ENCODE results near the gene SETBP1. TPM values are rescaled to one million over a fixed set of nuclear protein-coding genes. Genes with fewer than 3 reads are reported as not detected.

SETBP1 gene
- total RNA-seq, 4 donors from 2014 or later = 26.2 to 40.8 (median 33.6) TPM

DNA sequence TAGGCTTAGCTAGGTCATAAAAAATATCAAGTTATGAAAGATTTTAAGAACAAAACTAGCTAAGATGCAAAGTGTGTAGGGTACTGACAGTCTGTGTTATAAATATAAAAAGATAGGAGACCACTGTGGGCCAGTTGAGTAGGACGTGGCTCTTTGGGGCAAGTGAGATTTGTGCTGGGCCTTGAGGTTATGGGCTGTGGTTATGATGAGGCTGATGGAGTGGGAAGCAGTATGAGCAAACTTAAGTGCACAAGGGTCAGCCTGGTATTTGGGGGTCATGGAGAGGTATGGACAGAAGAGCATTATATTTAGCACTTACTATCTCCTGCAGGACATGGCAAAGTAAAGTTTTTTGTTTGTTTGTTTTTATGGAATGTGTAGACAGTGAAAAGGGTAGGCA is 70.1 kb downstream of the SETBP1 start:
- Histone ChIP-seq H3K9me3 (no peaks in the 10 kb centered on the region), H3K27ac (no peak overlapping the region), H3K4me1 (peaks cover 0 to 15% (median 11%) of the 10 kb centered on the region in 4 donors), H3K4me3 (no peak overlapping the region), H3K36me3 (no peaks in the 10 kb centered on the region), H3K27me3 (no peaks in the 10 kb centered on the region)
- WGBS, 2 donors = 90 to 95% methylated on average over 1 of the region's 1 CpG
- no peak for DNase-seq (ENCODE audit: low spot score in 2 of 2)
- TF ChIP-seq EP300 (IDR thresholded peaks at IDR 0.05) (no peak), POLR2A (IDR thresholded peaks at IDR 0.05) (no peak)
- TF ChIP-seq, protein P1, sequence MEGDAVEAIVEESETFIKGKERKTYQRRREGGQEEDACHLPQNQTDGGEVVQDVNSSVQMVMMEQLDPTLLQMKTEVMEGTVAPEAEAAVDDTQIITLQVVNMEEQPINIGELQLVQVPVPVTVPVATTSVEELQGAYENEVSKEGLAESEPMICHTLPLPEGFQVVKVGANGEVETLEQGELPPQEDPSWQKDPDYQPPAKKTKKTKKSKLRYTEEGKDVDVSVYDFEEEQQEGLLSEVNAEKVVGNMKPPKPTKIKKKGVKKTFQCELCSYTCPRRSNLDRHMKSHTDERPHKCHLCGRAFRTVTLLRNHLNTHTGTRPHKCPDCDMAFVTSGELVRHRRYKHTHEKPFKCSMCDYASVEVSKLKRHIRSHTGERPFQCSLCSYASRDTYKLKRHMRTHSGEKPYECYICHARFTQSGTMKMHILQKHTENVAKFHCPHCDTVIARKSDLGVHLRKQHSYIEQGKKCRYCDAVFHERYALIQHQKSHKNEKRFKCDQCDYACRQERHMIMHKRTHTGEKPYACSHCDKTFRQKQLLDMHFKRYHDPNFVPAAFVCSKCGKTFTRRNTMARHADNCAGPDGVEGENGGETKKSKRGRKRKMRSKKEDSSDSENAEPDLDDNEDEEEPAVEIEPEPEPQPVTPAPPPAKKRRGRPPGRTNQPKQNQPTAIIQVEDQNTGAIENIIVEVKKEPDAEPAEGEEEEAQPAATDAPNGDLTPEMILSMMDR (IDR thresholded peaks at IDR 0.05) = no peak

DNA sequence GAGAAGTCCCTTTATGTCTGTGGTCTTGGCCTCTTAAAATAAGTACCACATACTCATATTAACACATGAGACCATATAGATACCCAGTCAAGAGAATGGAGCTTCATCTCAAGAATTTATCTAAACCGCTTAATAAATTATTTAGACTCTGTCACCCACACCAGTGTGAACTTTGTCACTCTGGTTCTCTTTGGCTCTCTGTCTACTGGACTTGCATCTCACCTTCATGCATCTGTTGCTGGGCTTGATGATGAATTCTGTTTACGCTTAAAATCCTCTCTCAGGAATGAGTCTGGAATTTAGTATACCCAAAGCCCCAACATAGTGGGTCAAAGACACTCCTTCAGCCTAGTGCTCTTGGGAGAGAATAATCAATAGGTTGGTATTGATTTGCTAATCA is 73.9 kb downstream of the SETBP1 start:
- H3K27me3 ChIP-seq = no peaks in the 10 kb centered on the region
- WGBS, 2 donors = 97 to 98% methylated on average over 2 of the region's 2 CpGs
- no peak for DNase-seq (ENCODE audit: low spot score in 2 of 2)
- no peak overlapping the region for H3K4me3 ChIP-seq
- H3K27ac ChIP-seq = no peak overlapping the region
- peaks cover 0 to 6% (median 0%) of the 10 kb centered on the region in 4 donors for H3K4me1 ChIP-seq
- TF ChIP-seq POLR2A (IDR thresholded peaks at IDR 0.05) = no peak
- TF ChIP-seq, protein P1 (IDR thresholded peaks at IDR 0.05) = no peak
- TF ChIP-seq EP300 (IDR thresholded peaks at IDR 0.05) = no peak
- H3K36me3 ChIP-seq = no peaks in the 10 kb centered on the region
- H3K9me3 ChIP-seq = no peaks in the 10 kb centered on the region

DNA sequence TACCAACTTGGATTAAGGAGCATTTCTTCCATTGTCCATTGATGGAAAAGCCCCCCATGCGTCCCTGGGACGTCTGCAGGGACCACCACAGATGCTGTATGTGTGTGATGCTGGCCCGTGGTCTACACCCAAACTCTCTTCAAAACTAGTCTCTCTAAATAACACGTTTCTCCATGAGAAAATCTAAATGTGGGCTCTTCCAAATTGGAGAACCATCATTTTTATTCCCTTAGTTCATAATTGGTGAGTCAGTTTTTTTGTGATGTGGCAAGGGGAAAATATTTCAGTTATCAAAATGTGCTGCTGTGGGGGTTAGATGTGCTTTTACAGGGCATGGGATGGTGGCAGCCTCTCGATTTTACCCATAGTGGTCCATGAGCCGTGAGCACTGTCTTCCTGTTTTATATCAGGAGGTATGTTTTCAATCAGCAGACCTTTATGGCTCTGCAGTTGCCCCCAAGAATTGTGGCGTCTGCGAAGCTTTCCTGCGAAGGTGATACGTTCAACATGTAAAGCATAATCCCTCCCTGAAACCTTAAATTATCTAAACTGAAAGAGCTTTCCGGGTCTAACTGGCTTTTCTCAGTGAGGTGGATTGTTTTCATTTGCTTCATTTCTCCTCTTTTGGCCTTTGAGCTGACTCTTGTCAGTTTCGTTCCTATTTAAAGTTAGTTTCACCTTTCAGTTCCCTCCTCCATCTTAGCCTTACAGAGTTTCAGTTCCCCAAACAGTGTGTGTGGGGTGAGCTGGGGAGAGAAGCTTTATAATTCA is 78.4 kb downstream of the SETBP1 start:
- Histone ChIP-seq H3K27me3 (no peaks in the 10 kb centered on the region), H3K9me3 (no peaks in the 10 kb centered on the region), H3K4me3 (no peak overlapping the region), H3K4me1 (peaks cover 0 to 18% (median 7%) of the 10 kb centered on the region in 4 donors), H3K36me3 (no peaks in the 10 kb centered on the region), H3K27ac (peak overlapping the region in 2 of 4 donors; percentile 29 to 35)
- WGBS, 2 donors = 75 to 78% methylated on average over 12 of the region's 12 CpGs
- TF ChIP-seq, protein P1 (IDR thresholded peaks at IDR 0.05) = no peak
- no peak for TF ChIP-seq POLR2A (IDR thresholded peaks at IDR 0.05)
- TF ChIP-seq EP300 (IDR thresholded peaks at IDR 0.05) = no peak
- no peak for DNase-seq (ENCODE audit: low spot score in 2 of 2)

DNA sequence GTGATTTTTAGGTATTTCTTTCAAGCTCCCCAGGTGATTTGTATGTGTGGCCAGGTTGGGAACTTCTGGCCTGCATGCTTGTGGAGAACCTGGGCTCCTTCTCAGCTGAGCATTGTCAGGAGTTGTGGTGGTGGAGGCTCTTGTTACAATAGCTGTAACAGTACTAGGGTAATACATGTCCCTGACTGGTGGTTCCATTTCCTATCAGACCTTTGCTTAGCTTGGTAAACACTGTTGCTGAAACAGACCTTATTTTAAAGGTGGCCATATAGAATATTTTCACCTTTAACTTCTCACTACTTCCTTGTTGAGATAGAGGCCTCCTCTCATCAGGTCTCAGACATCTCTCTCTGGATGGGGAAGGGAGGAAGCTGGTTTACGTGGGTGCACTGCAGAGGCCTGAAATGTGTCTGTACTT is 79.2 kb downstream of the SETBP1 start:
- no peak for DNase-seq (ENCODE audit: low spot score in 2 of 2)
- H3K4me3 ChIP-seq = no peak overlapping the region
- WGBS, 2 donors = 73 to 95% methylated on average over 1 of the region's 1 CpG
- H3K4me1 ChIP-seq = peaks cover 0 to 23% (median 9%) of the 10 kb centered on the region in 4 donors
- H3K27ac ChIP-seq = peak overlapping the region in 1 of 4 donors; percentile 35
- H3K9me3 ChIP-seq = no peaks in the 10 kb centered on the region
- no peaks in the 10 kb centered on the region for H3K36me3 ChIP-seq
- H3K27me3 ChIP-seq = no peaks in the 10 kb centered on the region
- TF ChIP-seq, protein P1 (IDR thresholded peaks at IDR 0.05) = no peak
- TF ChIP-seq EP300 (IDR thresholded peaks at IDR 0.05) (no peak), POLR2A (IDR thresholded peaks at IDR 0.05) (no peak)

DNA sequence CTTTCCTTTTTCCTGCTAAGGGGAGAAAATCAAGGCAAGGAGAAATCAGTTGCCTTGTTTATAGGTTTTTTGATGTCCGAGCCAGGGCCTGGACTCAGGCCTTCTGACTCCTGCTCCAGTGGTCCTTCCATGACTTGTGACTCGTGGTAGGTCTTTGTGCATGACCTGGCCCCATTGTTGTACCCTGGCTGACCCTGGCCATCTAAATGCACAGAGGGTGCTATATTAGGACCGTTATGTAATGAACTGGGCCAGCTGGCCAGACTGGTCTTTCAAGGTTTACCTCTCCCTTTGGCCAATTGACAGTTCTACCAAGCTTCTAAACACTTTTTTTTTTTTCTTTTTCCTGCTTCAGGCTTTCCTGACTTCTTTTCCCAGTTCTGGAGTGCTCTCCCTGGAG is 81.1 kb downstream of the SETBP1 start:
- Histone ChIP-seq H3K27ac (no peak overlapping the region), H3K9me3 (no peaks in the 10 kb centered on the region), H3K36me3 (no peaks in the 10 kb centered on the region), H3K4me3 (no peak overlapping the region), H3K27me3 (no peaks in the 10 kb centered on the region), H3K4me1 (peaks cover 0 to 32% (median 12%) of the 10 kb centered on the region in 4 donors)
- TF ChIP-seq POLR2A (IDR thresholded peaks at IDR 0.05) (no peak), EP300 (IDR thresholded peaks at IDR 0.05) (no peak)
- TF ChIP-seq, protein P1 (IDR thresholded peaks at IDR 0.05) = no peak
- DNase-seq (ENCODE audit: low spot score in 2 of 2) = no peak
- 41 to 42% methylated on average over 3 of the region's 3 CpGs for WGBS, 2 donors
